Bone marrow (tissue), 2 donors: ENCODE measurements around the gene SOCS3.

Source experiments
- DNase-seq, 2 donors: peaks; one replicate each; lab custom pipeline; 2025; lab: John Stamatoyannopoulos, UW

Gene SOCS3

DNA sequence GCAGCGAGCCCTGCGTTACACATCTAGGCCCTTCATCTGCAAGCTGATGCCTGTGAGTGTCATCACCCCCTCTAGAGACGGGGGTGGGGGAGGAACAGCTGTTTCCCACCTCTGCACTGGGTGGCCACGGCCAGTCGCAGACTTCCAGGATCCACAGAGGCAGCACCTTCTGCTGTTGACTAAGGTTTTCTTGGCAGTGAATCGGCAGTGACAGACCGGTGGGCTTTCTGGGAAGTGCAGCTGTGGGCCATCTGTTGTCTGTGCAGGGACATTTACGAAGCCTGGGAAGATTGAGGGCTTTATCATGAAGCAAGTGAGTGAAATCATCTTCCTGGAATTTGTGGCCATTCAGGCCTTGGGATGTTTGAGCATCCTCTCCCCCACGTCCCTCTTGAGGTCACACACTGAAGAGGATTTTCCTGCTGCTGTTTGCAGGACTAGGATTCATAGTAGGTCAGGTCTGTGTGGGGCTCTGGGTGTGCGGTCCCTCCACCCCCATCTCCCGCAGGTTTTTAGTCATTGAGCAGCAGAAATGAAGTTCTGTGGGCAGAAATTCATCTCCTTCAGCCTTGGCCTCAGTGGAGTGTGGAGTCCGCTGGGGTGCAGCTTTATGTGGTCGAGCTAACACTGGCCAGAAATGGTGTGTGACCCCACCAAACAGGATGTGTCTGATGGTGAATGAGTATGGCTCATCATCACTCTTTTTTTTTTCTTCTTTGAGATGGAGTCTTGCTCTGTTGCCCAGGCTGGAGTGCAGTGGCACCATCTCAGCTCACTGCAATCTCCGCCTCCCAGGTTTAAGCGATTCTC lies 30.6 kb upstream of the SOCS3 start:
- no peak for DNase-seq

DNA sequence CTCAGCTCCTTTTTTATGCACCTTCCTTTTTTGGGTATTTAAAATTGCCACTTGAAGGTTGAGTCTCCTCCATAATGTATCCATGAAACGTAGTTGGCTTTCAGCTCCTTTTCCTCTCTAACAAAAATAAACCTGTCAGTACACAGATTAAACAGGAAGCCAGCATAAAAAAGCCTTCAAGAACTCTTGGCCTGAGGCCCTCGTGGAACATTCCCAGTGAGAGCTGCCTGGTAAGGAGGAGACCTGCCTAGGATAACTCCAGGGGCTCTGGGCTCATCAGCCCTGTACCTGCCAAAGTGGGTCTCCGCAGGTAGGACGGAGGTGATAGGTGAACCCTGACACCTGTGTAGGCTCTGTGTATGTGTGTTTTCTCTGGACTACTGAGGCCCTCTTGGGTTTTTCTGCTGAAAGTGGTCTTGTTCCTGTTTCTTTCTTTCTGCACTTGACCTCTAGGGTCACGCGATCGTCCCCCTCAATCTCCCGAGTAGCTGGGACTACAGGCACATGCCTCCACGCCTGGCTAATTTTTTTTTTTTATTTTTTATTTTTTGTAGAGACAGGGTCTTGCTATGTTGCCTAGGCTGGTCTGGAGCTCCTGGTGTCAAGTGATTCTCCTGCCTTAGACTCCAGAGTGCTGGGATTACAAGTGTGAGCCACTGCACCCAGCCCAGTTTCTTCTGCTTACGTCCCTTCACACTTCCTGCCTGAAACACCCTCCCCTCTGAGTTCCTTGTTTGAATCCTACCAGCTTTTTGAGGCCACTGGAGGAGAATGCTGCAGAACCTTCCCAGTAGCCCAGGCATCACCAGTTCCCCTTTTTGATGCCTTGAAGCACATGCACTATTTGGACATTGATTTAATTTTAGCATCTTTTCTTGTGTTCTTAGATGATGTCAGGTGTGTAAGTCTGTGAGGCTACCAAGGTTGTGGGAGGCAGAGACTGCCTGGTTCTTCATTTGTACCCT lies 28.4 kb upstream of the SOCS3 start:
- peak; percentile 27 to 63 for DNase-seq

DNA sequence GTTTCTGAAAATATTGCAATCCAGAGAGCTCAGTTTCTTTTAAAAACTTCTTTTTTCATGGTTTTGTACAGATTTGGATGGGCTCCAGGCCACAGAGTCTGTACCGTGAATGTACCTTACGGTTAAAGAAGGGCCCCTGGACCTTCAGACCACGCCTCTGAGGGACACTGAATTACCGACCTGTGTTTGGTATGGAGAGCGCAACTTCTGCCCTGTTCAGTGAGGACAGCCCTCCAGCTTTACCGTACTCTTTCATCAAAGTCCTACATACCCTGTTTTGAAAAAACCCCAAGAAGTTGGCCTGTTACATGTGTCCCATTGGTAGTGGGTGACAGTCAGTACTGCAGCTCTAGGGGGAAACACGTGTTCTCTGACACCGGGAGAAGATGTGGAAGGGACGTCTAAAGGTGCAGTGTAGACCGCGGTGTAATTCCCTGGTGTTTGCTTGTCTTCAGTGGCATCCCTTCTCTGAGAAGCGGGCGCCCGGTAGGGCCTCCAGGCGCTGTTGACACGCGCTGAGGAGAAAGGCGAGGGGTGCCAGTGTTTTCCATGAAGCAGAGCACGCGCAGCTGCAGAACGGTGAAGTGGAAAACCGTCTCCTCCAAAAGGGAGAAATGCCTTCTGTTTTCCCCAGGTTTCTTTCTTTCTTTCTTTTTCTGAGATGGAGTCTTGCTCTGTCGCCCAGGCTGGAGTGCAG lies 24.8 kb upstream of the SOCS3 start:
- DNase-seq: no peak

DNA sequence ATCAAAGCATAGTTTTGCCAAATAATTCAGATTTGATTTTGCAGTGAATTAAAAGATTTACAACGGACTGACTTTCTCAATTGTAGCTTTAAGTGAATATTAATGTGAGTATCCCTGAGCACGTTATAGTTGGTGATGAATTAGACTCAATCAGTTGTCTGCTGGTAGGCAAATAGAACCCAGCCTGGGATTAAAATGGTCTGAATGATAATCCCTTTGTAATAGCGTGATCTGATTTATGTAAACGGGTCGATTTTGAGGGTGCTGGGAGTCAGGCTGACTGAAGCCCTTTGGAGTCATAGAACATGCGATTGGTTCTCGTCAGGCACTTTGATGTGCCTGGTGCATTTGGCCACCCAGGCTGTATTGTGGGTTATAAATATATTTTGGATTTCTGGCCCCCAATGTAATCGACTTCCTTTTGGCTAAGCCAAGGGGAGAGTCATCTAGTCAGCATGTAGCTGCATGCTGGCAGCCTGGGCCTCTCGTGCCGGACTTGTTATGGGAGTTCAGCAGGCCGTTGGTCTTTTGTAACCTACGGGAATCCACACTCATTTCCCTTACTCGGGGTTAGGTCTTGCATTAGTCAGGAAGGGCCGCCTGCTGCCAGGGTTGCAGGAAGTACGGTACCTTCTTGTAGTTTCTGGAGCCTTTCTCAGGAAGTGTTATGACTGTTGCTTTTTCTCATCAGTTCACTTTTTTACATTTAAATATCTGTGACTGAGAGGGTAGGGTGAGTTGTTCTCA lies 24.0 kb upstream of the SOCS3 start:
- DNase-seq: peak; percentile 22 to 62

- peak; percentile 17 to 89 for DNase-seq
Observed at GRCh38 chr17:78381601-78382232, 21.8 kb upstream of the SOCS3 start.

GRCh38 chr17:78380370-78380769 lies 20.5 kb upstream of the SOCS3 start:
- no peak for DNase-seq

GRCh38 chr17:78379131-78379491 lies 19.2 kb upstream of the SOCS3 start:
- DNase-seq: no peak

GRCh38 chr17:78378225-78379130 lies 18.6 kb upstream of the SOCS3 start, which contains the start of gene PGS1:
Gene PGS1, plus strand, starts transcription at chr17:78378649. Its CDS starts 17 bp downstream, at chr17:78378666.
- DNase-seq: peak; percentile 38 to 65

GRCh38 chr17:78377858-78378224 lies 18.0 kb upstream of the SOCS3 start:
- DNase-seq: no peak

DNA sequence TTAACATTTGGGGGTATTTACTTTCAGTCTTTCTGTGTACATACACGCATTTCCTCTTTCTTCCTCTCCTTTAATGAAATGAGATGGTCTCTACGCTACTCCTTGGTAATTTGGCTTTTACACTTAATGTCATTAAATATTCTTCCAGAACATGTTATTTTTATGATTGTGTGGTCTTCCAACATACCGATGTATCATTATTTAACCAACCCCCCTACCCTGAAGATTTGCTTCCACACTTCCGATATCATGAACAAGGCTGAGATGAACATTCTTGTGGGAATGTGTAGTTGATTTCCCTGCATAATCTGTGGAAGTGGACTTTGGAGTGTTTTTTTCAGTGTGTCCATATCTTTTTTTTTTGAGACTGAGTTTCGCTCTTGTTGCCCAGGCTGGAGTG lies 16.3 kb upstream of the SOCS3 start:
- no peak for DNase-seq

DNA sequence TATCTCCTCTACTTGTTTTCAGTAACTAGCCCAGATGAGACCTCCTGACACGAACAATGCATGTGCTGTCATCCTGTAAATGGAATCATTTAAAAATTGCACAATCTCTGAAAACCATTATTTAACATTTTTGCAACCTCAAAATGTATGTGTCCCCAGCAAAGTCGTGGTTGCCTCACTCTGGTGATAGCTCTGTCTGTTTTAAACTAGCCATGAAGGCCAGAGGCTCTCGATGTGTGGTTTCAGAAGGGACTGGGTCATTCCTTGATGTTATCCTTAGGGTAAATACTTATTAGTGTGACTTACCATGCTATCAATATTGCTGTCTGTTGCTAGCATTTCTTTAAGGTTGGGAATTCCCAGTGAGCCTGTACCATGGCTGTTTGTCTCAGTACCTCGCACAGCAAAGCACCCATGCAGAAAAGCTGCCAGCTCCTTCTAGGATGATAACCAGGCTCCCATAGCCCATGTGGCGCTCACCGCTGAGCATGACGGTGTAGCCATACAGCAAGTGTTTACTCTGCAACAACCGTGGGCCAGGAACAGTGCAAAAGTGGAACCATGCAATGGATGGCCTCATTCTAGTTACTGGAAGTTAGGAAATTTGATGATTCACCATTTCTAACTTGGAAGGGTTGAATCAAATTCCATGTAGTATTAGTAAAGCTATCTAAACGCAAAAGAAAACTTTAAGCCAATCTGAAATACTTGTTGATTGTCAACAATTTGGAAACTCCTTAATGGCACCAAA lies 15.7 kb upstream of the SOCS3 start:
- DNase-seq: peak in 1 of 2 donors; percentile 14

DNA sequence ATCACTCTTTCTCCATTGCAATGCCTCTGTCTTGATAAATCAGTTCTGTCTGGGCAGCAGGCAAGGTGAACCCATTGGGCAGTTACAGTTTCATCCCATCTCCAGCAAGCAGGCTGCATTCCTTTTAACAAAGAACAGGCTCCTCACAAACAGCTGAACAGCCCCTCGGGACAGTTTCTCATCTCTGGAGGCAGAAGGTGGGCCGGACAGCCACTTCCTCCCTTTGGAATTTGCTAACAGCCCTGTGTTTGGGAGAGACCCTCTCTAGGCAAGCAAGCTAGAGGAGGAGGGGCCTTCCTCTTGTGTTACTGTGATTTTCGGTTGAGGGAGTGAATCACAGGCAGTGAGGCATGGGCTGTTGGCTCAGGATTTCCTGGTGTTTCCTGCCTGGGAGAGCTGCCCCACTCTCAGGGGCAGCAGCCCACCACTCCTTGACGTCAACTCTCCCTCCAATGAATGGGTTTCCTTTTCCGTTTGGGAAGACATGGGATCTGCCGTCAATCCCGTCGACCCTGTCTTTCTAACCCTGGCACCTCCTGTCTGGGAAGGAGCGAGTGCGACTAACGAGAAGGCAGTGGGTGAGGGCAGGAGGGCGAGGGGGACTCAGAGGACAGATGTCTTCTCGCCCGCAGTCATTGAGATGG lies 14.9 kb upstream of the SOCS3 start:
- peak in 1 of 2 donors; percentile 13 for DNase-seq

GRCh38 chr17:78374189-78374588 lies 14.3 kb upstream of the SOCS3 start:
- no peak for DNase-seq

- DNase-seq: no peak
Observed at GRCh38 chr17:78372841-78373240, 13.0 kb upstream of the SOCS3 start.

GRCh38 chr17:78371056-78371455 lies 11.2 kb upstream of the SOCS3 start:
- DNase-seq: no peak

GRCh38 chr17:78369791-78370381 lies 10.0 kb upstream of the SOCS3 start:
- no peak for DNase-seq

GRCh38 chr17:78368854-78369495 lies 9.1 kb upstream of the SOCS3 start:
- DNase-seq: no peak

DNA sequence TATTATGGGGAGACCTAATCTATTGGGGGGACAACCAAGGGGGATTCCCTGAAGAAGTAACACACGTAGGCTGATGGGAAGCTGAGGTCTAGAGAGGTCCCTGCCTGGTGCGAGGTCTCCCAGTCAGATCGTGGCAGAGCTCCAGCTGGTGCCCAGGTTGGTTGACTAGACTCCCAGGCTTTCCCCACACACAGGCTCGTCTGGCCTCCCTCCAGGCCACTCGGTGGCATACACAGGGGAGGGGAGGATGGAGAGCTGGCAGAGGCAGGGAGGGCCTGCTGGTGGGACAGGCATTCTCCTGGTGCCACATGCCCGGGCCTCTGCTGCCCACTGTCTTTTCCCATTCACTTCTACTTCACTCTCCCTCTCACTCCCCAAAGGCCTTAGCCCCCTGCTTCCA lies 8.5 kb upstream of the SOCS3 start:
- no peak for DNase-seq
